Spinal cord (tissue), 10 donors: ENCODE measurements around the gene APOBEC2. TPM values are rescaled to one million over a fixed set of nuclear protein-coding genes. Genes with fewer than 3 reads are reported as not detected.

Experiments
- DNase-seq, 6 donors: peaks; one replicate each; pipeline versions ENCODE4 v3.0.0 to v3.0.0-alpha.2; 2013 to 2015; ENCODE audit warnings: low spot score in 6 of 6, low read depth in 4 of 6
- H3K27ac ChIP-seq: one replicate; pipeline ENCODE4 v1.5.1; 2013; ENCODE audit warnings: low read depth, low read length, control low read depth
- H3K27me3 ChIP-seq: one replicate; pipeline ENCODE4 v1.6.1; 2013; ENCODE audit warnings: low read length; ENCODE audit not compliant: control insufficient read depth, insufficient read depth
- H3K36me3 ChIP-seq: one replicate; pipeline ENCODE4 v1.6.1; 2013; ENCODE audit warnings: low read length; ENCODE audit not compliant: control insufficient read depth, insufficient read depth
- H3K4me1 ChIP-seq: one replicate; pipeline ENCODE4 v1.6.1; 2013; ENCODE audit warnings: low read length; ENCODE audit not compliant: control insufficient read depth, insufficient read depth
- H3K4me3 ChIP-seq: one replicate; pipeline ENCODE4 v1.5.1; 2013; ENCODE audit warnings: low read depth, low read length, control low read depth
- H3K9me3 ChIP-seq: one replicate; pipeline ENCODE4 v1.6.1; 2013; ENCODE audit warnings: low read length; ENCODE audit not compliant: control insufficient read depth, insufficient read depth
- WGBS: methylation state at CpG from one replicate; pipeline ENCODE4 v1.1.5; 2013; ENCODE audit warnings: missing lambda C conversion rate; ENCODE audit not compliant: insufficient coverage; 5-methylcytosine and 5-hydroxymethylcytosine counted together
- polyA plus RNA-seq, 2 donors: library from polyadenylated mRNA; unstranded; fragments of 120-200 nt; gene quantifications; one replicate each; pipeline ENCODE4 v1.2.1, GENCODE V29; 2013; ENCODE audit not compliant: insufficient read length in 2 of 2
- total RNA-seq, 2 donors: library from RNA; depleted of rRNA in 1 of 2; stranded (reverse); fragments of 120-200 nt in 1 of 2; fragments of >200 nt in 1 of 2; gene quantifications; one replicate each; pipeline versions ENCODE4 v1.2.3 to v1.2.4, GENCODE V29; 2013 to 2014
- donor health status: healthy.

The APOBEC2 gene
- total and polyA plus RNA-seq, 4 donors = 0.17 to 1.1 (median 0.73) TPM

DNA sequence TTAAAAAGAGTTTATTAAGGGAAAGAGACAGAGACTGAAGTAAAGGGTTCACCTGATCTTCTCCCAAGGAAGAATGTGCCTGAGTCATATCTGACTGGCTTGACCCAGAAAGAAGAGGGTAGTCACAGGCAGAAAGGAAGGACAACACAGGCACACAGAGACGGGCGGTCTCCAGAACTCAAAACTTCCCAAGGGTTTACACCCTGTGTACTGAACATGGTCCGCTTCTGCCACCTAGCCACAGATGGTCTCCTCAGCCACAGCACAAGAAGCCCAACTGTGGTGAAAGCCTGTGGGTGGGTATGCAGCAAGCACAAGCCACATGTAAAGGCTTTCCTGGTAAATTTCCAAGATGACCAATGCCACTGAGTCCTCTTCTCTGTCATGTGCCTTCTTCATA is 31.2 kb upstream of the APOBEC2 start:
- Histone ChIP-seq H3K36me3 (no peaks in the 10 kb centered on the region), H3K27me3 (no peaks in the 10 kb centered on the region), H3K4me1 (no peaks in the 10 kb centered on the region), H3K9me3 (no peaks in the 10 kb centered on the region), H3K4me3 (no peak overlapping the region), H3K27ac (no peak overlapping the region)
- DNase-seq = peak in 4 of 6 donors; percentile 17 to 86 (median 61)
- WGBS = no CpG with 5 or more reads among the region's 3 CpGs

DNA sequence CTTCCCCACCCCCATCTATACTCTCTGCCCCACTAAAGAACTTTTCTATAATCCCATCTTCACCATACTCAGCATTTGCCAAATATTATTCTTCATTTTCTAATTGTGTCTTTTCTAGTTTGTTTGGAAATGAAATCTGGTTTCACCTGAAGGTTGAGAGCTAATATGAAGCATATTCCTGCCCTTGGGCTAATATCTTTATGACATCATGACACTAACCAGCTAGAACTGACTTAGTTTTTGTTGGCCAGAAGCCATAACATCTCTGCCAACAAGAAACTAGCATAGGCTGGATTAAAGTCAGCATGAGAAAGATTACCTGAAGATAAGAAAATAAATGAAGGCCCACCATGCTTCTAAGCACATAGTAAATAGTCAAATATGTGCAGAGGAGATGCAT is 30.7 kb upstream of the APOBEC2 start:
- no peak overlapping the region for H3K4me3 ChIP-seq
- no peaks in the 10 kb centered on the region for H3K9me3 ChIP-seq
- no peak for DNase-seq
- no peaks in the 10 kb centered on the region for H3K36me3 ChIP-seq
- H3K27me3 ChIP-seq = no peaks in the 10 kb centered on the region
- no peak overlapping the region for H3K27ac ChIP-seq
- peaks cover under 1% of the 10 kb centered on the region for H3K4me1 ChIP-seq

- DNase-seq = no peak
- 86% methylated on average over 3 of the region's 3 CpGs for WGBS
Measured at GRCh38 chr6:41023114-41023513, 29.9 kb upstream of the APOBEC2 start.

DNA sequence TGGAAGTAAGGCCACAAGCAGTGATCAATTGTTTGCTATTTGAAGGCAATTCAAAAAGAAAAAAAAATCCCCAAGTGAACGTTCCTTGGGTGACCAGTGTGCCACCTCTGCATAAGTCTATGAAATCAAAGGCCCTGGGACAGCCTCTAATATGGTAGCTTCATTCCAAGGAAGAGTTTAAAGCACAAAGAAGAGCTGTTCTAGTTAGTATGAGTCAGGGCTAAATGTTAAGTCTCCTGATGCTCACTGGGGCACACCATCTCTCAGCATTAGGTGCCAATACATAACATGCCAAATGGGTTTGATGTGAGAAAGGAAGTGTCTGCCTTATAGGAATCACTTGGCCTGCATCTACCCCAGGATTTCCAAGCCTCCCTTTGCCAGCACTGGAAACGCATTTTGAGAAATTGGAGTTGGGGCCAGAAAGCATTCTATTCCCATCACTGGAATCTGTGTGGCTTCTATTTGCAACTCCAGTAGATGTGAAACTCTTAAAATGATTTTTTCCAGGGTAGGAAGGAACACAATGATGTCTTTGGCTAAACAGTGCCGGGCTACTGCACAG is 27.0 kb upstream of the APOBEC2 start:
- Histone ChIP-seq H3K4me1 (peaks cover 15% of the 10 kb centered on the region), H3K9me3 (no peaks in the 10 kb centered on the region), H3K27ac (no peak overlapping the region), H3K4me3 (no peak overlapping the region), H3K36me3 (no peaks in the 10 kb centered on the region), H3K27me3 (peaks cover 4% of the 10 kb centered on the region)
- 60% methylated on average over 2 of the region's 3 CpGs for WGBS
- peak in 2 of 6 donors; percentile 15 to 86 for DNase-seq

More at GRCh38 chr6:41023114-41023513, 29.9 kb upstream of the APOBEC2 start:
- no peaks in the 10 kb centered on the region for H3K36me3 ChIP-seq
- no peak overlapping the region for H3K4me3 ChIP-seq
- no peaks in the 10 kb centered on the region for H3K9me3 ChIP-seq
- peaks cover 4% of the 10 kb centered on the region for H3K27me3 ChIP-seq
- H3K4me1 ChIP-seq = peaks cover 9% of the 10 kb centered on the region
- H3K27ac ChIP-seq = no peak overlapping the region

DNA sequence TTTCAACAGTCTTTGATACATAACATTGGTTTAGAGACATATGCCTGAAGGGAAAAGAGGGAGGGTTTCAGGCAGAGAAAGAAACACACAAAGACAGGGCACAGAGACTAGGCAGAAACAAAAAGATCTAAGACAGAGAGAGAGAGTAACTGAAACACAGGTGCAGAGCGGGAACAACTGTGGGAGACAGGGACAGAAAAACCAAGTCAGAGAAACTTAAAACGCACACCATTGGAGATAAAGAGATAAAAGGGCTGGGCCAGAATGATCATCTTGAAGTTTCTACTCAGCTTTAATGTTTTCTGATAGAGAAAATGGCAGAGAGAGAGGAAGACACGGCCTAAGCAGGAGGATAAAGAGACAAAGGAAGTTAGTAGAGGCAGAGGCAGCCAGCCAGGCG is 25.8 kb upstream of the APOBEC2 start:
- no peak overlapping the region for H3K27ac ChIP-seq
- H3K4me3 ChIP-seq = peak overlapping the region; percentile 42
- DNase-seq = peak in 1 of 6 donors; percentile 17
- H3K4me1 ChIP-seq = peaks cover 15% of the 10 kb centered on the region
- H3K36me3 ChIP-seq = no peaks in the 10 kb centered on the region
- WGBS = 56% methylated on average over 3 of the region's 4 CpGs
- no peaks in the 10 kb centered on the region for H3K9me3 ChIP-seq
- H3K27me3 ChIP-seq = peaks cover 4% of the 10 kb centered on the region

DNA sequence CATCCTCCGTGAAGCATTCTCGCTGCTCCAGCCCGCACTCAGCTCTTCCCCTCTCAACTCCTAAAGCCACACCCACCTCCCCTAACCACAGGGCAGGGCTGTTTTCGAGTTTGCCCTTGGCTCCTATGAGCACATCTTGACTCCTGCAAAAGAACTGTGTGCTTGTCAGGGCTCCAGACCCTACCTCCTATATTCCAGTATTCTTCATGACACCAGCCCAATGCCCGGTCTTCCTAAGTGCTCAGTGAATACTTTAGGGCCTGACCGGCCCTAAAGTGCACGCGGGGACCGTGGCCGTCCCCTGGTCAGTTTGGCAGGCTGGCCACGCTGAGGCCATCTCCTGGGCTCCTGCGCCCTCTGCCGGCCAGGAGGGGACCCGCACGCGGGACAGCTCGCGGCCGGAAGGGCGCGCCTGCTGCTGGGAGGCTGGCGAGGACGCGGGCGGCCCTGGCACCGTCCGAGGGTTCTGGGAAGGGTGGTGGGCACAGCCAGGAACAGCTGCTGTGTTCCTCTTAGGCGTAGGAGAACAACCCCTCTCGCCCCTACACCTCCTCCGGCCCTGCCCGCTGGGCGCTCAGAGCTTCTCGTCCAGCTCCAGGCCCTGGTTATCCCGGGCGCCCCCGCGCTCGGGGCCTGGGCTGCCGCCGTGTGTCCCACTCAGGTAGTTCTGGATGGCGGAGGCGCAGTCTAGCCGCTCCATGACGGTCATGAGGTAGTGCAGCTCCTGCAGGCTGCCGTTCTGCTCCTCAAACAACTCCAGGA is 25.0 kb upstream of the APOBEC2 start:
- Histone ChIP-seq H3K27me3 (peaks cover 4% of the 10 kb centered on the region), H3K4me1 (peaks cover 15% of the 10 kb centered on the region), H3K36me3 (no peaks in the 10 kb centered on the region), H3K27ac (peak overlapping the region; percentile 67), H3K4me3 (peak overlapping the region; percentile 42), H3K9me3 (no peaks in the 10 kb centered on the region)
- peak; percentile 43 to 89 (median 60) for DNase-seq
- 3% methylated on average over 44 of the region's 45 CpGs for WGBS

DNA sequence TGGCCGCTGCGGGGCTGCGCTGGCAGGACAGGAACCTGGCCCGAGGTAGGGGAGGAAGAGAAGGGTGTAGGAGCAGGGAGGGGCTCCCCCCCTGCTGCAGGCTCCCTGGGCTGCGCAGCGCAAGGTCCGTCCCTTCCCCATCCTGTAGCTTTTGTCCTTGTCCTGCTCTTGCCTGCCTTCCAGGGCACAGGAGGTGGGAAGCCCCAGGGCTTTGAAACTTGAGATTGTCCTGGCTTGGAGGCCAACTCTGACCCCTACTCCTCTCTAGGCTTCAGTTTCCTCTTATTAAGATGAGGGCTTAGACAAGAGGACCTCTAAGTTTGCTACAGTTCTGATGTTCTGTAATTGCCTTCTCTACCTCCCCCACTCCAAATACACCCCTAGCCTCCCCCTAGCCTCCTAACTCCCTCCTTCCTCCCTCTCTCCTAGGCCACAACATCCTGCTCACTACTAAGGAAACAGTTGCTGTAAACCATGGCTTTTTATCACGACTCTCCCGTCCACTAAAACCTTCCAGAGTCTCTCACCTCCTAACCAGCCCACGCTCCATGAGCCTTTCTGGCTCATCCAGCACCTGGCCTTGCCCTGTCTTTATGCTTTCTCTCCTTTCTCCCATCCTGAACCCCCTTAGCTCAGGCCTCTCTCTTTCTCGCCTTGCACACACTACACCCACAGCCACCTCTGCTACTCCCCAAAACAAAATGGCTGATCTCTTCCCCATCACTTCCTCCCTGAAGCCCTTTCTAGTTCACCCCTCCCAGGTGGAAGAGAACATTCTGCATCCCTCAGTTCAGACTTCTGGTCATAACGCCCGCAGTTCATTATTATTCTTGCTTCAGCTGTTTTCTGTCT is 24.2 kb upstream of the APOBEC2 start:
- peak overlapping the region; percentile 42 for H3K4me3 ChIP-seq
- 56% methylated on average over 13 of the region's 13 CpGs for WGBS
- H3K27ac ChIP-seq = peak overlapping the region; percentile 67
- peak in 1 of 6 donors; percentile 20 for DNase-seq
- H3K4me1 ChIP-seq = peaks cover 15% of the 10 kb centered on the region
- H3K27me3 ChIP-seq = peaks cover 4% of the 10 kb centered on the region
- no peaks in the 10 kb centered on the region for H3K9me3 ChIP-seq
- peaks cover 1% of the 10 kb centered on the region for H3K36me3 ChIP-seq

DNA sequence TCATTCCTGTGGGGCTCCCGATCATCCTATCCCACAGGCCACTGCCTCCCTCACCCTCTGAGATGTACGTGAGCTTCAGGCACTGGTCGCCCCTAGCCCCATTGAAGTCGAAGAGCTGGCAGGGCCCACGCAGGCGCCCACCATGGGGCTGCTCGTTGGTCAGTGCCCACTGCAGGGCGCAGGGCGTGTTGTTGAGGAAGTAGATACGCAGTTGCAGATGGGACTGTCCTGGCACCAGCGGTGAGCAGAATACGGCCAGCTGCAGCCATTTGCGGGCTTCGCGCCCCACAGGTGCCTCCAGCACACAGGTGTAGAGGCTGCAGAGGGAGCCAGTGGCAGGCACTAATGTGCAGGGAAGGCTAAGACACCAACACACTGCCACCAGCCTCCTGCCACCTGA is 20.2 kb upstream of the APOBEC2 start:
- WGBS = 98% methylated on average over 14 of the region's 15 CpGs
- peaks cover 9% of the 10 kb centered on the region for H3K4me1 ChIP-seq
- H3K36me3 ChIP-seq = peaks cover 3% of the 10 kb centered on the region
- no peak overlapping the region for H3K27ac ChIP-seq
- no peak for DNase-seq
- no peak overlapping the region for H3K4me3 ChIP-seq
- no peaks in the 10 kb centered on the region for H3K9me3 ChIP-seq
- no peaks in the 10 kb centered on the region for H3K27me3 ChIP-seq

GRCh38 chr6:41033776-41034175 is 19.2 kb upstream of the APOBEC2 start:
- H3K27me3 ChIP-seq = no peaks in the 10 kb centered on the region
- WGBS = 94% methylated on average over 11 of the region's 13 CpGs

More at GRCh38 chr6:41033776-41034175, 19.2 kb upstream of the APOBEC2 start:
- H3K4me3 ChIP-seq = no peak overlapping the region
- H3K4me1 ChIP-seq = no peaks in the 10 kb centered on the region
- no peak overlapping the region for H3K27ac ChIP-seq
- no peaks in the 10 kb centered on the region for H3K9me3 ChIP-seq
- DNase-seq = no peak
- H3K36me3 ChIP-seq = peaks cover 3% of the 10 kb centered on the region
